Endothelial cell (in vitro differentiated cells): ENCODE results near the gene ATXN1. TPM values are rescaled to one million over a fixed set of nuclear protein-coding genes. Genes with fewer than 3 reads are reported as not detected.

Experiments
- DNase-seq: peaks from one replicate; pipeline ENCODE4 v3.0.0; 2021; ENCODE audit warnings: low spot score
- H3K27ac Mint-ChIP-seq: one replicate; pipeline ENCODE4 v1.8.0; 2021; ENCODE audit warnings: mixed read lengths, inconsistent platforms; ENCODE audit not compliant: unreplicated experiment
- H3K27me3 Mint-ChIP-seq: one replicate; pipeline ENCODE4 v1.8.0; 2021; ENCODE audit warnings: mild to moderate bottlenecking, moderate library complexity, mixed read lengths, inconsistent platforms; ENCODE audit not compliant: unreplicated experiment
- H3K36me3 Mint-ChIP-seq: one replicate; pipeline ENCODE4 v1.8.0; 2021; ENCODE audit warnings: mild to moderate bottlenecking, low read depth, mixed read lengths, inconsistent platforms; ENCODE audit not compliant: unreplicated experiment
- H3K4me1 Mint-ChIP-seq: one replicate; pipeline ENCODE4 v1.8.0; 2021; ENCODE audit warnings: mild to moderate bottlenecking, mixed read lengths, inconsistent platforms; ENCODE audit not compliant: unreplicated experiment
- H3K4me3 Mint-ChIP-seq: one replicate; pipeline ENCODE4 v1.8.0; 2021; ENCODE audit warnings: mild to moderate bottlenecking, mixed read lengths, inconsistent platforms; ENCODE audit not compliant: unreplicated experiment
- H3K9me3 Mint-ChIP-seq: one replicate; pipeline ENCODE4 v1.8.0; 2021; ENCODE audit warnings: mixed read lengths, inconsistent platforms; ENCODE audit not compliant: unreplicated experiment
- CTCF ChIP-seq: fragments of 200-600 bp; sonication (generic); IDR thresholded peaks from one replicate; pipeline ENCODE4 v1.5.0; 2021; ENCODE audit warnings: antibody characterized with exemption; ENCODE audit not compliant: unreplicated experiment
- total RNA-seq: library from RNA; stranded (reverse); fragmentation: NEBNext Ultra II Directional; extraction: Animal tissue kit (Norgen Biotek cat#: 25700); gene quantifications from one replicate; pipeline ENCODE4 v1.2.1, GENCODE V29; 2021; ENCODE audit not compliant: unreplicated experiment

ATXN1 gene
- total RNA-seq, 1 donor from 2014 or later, result 18.7 TPM

DNA sequence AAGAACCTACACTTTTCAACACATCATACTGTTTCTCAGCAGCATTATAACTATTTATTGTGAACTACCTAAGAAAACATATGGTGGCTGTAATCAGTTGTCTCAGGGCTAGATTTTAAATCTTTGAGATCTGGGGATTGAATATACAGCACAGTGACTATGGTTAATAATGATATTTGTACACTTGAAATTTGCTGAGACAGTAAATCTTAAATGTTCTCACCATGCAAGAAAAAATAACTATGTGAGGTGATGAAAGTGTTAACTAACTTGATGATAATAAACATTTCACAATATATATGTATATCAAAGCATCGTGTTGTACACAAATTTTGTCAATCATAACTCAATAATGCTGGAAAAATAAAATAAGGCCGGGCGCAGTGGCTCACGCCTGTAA is 113.8 kb downstream of the ATXN1 start:
- H3K4me3 Mint-ChIP-seq, result no peak overlapping the region
- H3K4me1 Mint-ChIP-seq, result no peaks in the 10 kb centered on the region
- H3K27me3 Mint-ChIP-seq, result no peaks in the 10 kb centered on the region
- no peak for DNase-seq
- no peak for TF ChIP-seq CTCF
- no peaks in the 10 kb centered on the region for H3K36me3 Mint-ChIP-seq
- no peaks in the 10 kb centered on the region for H3K9me3 Mint-ChIP-seq
- H3K27ac Mint-ChIP-seq, result no peak overlapping the region

DNA sequence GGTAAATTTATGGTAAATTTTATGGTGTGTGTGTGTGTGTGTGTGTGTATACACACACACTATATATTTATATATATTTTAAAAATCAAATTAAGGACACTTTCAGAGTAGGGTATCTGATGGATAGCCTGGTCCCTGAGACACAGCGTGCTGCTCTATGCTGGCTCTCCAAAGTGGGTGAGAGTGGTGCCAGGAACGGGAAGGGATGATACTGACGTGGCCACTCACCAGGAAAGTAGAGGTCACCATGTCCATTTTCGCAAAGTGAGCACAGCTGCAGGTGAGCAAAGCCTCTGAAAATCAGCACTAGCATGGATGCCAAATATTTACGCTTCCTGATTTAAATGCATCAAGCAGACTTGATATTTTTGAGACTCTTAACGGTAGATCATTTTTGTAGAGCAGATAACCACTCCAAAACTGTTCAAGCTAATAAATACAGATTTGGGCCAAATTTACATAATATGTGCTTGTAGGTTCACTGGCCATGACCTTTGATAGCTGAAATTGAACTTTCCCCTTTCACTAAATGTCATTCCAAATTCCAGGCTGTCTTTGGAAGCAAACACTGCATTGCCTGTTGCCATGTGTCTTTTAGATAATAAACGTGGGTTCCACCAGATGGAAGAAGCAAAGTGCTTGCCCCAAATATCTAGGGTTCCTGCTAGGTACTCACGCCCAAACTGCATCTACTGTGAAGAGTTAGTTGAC is 116.6 kb downstream of the ATXN1 start:
- DNase-seq, result no peak
- no peak for TF ChIP-seq CTCF
- Mint-ChIP-seq H3K27me3 (no peaks in the 10 kb centered on the region), H3K4me3 (no peak overlapping the region), H3K27ac (no peak overlapping the region), H3K36me3 (peaks cover 3% of the 10 kb centered on the region), H3K9me3 (no peaks in the 10 kb centered on the region), H3K4me1 (no peaks in the 10 kb centered on the region)

- Mint-ChIP-seq H3K36me3 (peaks cover 3% of the 10 kb centered on the region), H3K9me3 (no peaks in the 10 kb centered on the region), H3K4me3 (no peak overlapping the region), H3K27ac (no peak overlapping the region), H3K27me3 (no peaks in the 10 kb centered on the region), H3K4me1 (peaks cover 5% of the 10 kb centered on the region)
- DNase-seq, result no peak
- TF ChIP-seq CTCF, result no peak
Measured at GRCh38 chr6:16639684-16640480, 121.4 kb downstream of the ATXN1 start.

DNA sequence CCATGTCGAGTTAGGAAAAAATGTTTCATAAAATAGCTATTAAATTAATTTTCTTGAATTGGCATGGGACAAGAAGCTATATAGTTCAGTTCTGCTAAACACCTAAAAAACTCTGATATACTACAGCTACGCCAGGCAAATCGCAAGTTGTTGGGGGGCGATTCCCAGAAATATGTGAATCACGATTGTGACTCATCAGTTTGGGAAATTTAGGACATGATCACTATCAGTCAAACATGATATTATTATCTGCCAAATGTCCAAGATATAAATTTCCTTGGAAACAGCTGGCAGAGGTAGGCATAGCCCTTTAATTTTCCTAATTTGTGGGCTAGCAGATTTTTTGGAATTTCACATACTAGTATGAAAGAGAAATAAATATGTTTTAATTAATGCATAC is 123.6 kb downstream of the ATXN1 start:
- no peaks in the 10 kb centered on the region for H3K9me3 Mint-ChIP-seq
- H3K36me3 Mint-ChIP-seq, result peaks cover 3% of the 10 kb centered on the region
- DNase-seq, result no peak
- no peaks in the 10 kb centered on the region for H3K27me3 Mint-ChIP-seq
- TF ChIP-seq CTCF, result no peak
- H3K4me3 Mint-ChIP-seq, result no peak overlapping the region
- H3K27ac Mint-ChIP-seq, result no peak overlapping the region
- H3K4me1 Mint-ChIP-seq, result peaks cover 5% of the 10 kb centered on the region
